Activated naive CD8-positive, alpha-beta T cell treated with anti-CD3 and anti-CD28 coated beads, Interleukin-2, amount 50 U/mL, for 24 hours (primary cell): ENCODE data around the gene KCNQ1.

ENCODE experiments used
- ATAC-seq: fragments of 150-1000 bp; cut with Tn5 transposase; one replicate; pipeline ENCODE4 v1.10.0; 2021
- DNase-seq: peaks from one replicate; pipeline ENCODE4 v3.0.0; 2021
- H3K27ac Mint-ChIP-seq: one replicate; pipeline ENCODE4 v1.8.0; 2021; ENCODE audit warnings: mild to moderate bottlenecking, mixed read lengths
- H3K27me3 Mint-ChIP-seq: one replicate; pipeline ENCODE4 v1.8.0; 2021; ENCODE audit warnings: mixed read lengths
- H3K36me3 Mint-ChIP-seq: one replicate; pipeline ENCODE4 v1.8.0; 2021; ENCODE audit warnings: low read depth, mixed read lengths
- H3K4me1 Mint-ChIP-seq: one replicate; pipeline ENCODE4 v1.8.0; 2021; ENCODE audit warnings: mixed read lengths
- H3K4me3 Mint-ChIP-seq: one replicate; pipeline ENCODE4 v1.8.0; 2021; ENCODE audit warnings: mild to moderate bottlenecking, moderate library complexity, mixed read lengths
- H3K9me3 Mint-ChIP-seq: one replicate; pipeline ENCODE4 v1.8.0; 2021; ENCODE audit warnings: mixed read lengths

The KCNQ1 gene

DNA sequence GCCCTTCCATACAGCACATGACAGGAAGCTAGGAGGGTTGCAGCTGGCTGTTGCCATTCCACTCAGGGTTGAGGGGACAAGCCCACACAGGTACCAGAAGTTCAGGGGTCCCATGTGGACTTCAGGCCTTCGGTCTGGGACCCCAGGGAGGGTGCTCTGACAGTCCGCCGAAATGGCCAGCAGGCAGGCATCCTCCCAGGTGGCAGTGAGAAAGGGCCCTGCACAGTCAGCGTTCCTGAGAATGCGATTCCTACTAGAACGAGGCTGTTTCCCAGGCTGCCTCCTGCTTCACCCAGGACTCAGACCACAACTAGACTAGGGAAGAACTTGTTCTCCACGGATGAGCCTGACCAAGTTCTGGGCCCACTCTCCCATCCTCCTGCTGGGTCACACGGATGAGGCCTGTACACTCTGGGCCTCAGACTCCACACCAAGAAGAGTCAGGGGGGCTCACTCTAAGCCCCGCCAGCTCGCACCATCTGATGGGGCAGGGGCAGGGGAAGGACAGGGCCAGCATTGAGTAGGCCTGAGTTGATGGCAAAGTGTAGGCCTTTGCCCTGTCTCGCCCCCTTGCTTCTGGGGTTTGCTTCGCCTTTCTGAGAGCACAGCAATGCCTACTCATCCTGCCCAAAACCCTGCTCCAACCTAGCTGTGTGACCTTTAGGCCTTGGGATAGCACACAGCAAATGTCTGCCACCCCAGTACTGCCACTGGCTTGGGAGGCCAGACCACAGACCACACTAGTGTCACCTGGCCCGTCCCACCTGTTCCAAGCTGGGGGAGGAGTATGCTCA is 241.0 kb downstream of the KCNQ1 start:
- Mint-ChIP-seq H3K4me3 (no peak overlapping the region), H3K27me3 (no peaks in the 10 kb centered on the region), H3K4me1 (no peaks in the 10 kb centered on the region), H3K27ac (no peak overlapping the region), H3K9me3 (no peaks in the 10 kb centered on the region), H3K36me3 (no peaks in the 10 kb centered on the region)
- DNase-seq (no peak), ATAC-seq (peak; percentile 21)

GRCh38 chr11:2686360-2687222 is 241.8 kb downstream of the KCNQ1 start:
- H3K36me3 Mint-ChIP-seq = no peaks in the 10 kb centered on the region

GRCh38 chr11:2687223-2687530 is 242.4 kb downstream of the KCNQ1 start:
- no peaks in the 10 kb centered on the region for H3K27me3 Mint-ChIP-seq
- no peaks in the 10 kb centered on the region for H3K36me3 Mint-ChIP-seq
- no peaks in the 10 kb centered on the region for H3K4me1 Mint-ChIP-seq
- ATAC-seq (no peak), DNase-seq (no peak)
- H3K27ac Mint-ChIP-seq = no peak overlapping the region
- H3K9me3 Mint-ChIP-seq = no peaks in the 10 kb centered on the region
- no peak overlapping the region for H3K4me3 Mint-ChIP-seq

More at GRCh38 chr11:2686360-2687222, 241.8 kb downstream of the KCNQ1 start:
- Mint-ChIP-seq H3K4me1 (no peaks in the 10 kb centered on the region), H3K4me3 (no peak overlapping the region), H3K27ac (no peak overlapping the region), H3K27me3 (no peaks in the 10 kb centered on the region), H3K9me3 (no peaks in the 10 kb centered on the region)
- DNase-seq (no peak), ATAC-seq (no peak)

- no peak for ATAC-seq
- H3K27ac Mint-ChIP-seq = no peak overlapping the region
- no peak overlapping the region for H3K4me3 Mint-ChIP-seq
- H3K4me1 Mint-ChIP-seq = no peaks in the 10 kb centered on the region
- H3K27me3 Mint-ChIP-seq = no peaks in the 10 kb centered on the region
- DNase-seq = no peak
- no peaks in the 10 kb centered on the region for H3K9me3 Mint-ChIP-seq
- no peaks in the 10 kb centered on the region for H3K36me3 Mint-ChIP-seq
These were observed 243.0 kb downstream of the KCNQ1 start for GRCh38 chr11:2687782-2688191.

GRCh38 chr11:2688381-2689231 is 243.8 kb downstream of the KCNQ1 start:
- H3K4me1 Mint-ChIP-seq = no peaks in the 10 kb centered on the region
- H3K27me3 Mint-ChIP-seq = no peaks in the 10 kb centered on the region
- no peak for ATAC-seq
- H3K36me3 Mint-ChIP-seq = no peaks in the 10 kb centered on the region
- H3K27ac Mint-ChIP-seq = no peak overlapping the region
- H3K4me3 Mint-ChIP-seq = no peak overlapping the region
- H3K9me3 Mint-ChIP-seq = no peaks in the 10 kb centered on the region
- DNase-seq = no peak

GRCh38 chr11:2689651-2690575 is 245.1 kb downstream of the KCNQ1 start:
- no peak overlapping the region for H3K27ac Mint-ChIP-seq
- H3K4me1 Mint-ChIP-seq = no peaks in the 10 kb centered on the region
- ATAC-seq (no peak), DNase-seq (no peak)
- H3K9me3 Mint-ChIP-seq = no peaks in the 10 kb centered on the region
- no peaks in the 10 kb centered on the region for H3K27me3 Mint-ChIP-seq
- no peak overlapping the region for H3K4me3 Mint-ChIP-seq
- H3K36me3 Mint-ChIP-seq = no peaks in the 10 kb centered on the region

DNA sequence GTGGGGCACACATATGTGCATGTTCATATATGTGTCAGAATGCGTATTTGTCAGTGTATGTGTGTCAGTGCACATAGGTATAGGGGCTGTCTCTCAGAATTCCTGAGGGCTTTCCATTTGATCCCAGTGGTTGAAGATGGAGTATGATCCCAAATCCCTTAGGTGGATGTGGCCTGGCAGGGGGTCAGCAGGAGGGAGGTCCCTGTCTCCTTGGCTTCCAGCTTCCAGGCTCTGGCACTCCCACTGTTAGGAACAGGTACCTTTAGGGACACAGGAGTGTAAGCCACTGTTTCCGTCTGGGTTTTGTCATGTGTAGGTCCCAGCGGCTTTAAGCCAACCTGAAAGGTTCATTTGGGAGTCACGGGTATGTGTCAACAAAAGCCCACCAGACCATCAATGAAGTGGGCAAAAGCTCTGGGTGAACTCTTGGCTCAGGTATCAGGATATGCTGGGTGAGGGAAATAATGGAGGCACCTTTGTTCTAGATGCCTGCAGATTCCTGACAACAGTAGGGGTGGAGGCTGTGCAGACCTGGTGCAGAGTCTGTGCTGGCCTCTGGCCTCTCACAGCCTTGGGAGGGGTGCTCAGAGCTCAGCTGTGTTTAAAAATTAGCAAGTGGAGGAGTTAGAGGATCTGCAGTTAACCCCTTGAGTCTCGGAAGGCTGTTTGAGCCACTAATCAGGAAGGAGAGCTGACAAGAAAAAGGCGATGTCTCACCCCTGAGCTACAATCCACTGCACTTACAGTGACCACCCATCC is 246.0 kb downstream of the KCNQ1 start:
- Mint-ChIP-seq H3K27ac (no peak overlapping the region), H3K27me3 (no peaks in the 10 kb centered on the region), H3K4me1 (no peaks in the 10 kb centered on the region), H3K9me3 (no peaks in the 10 kb centered on the region), H3K36me3 (no peaks in the 10 kb centered on the region), H3K4me3 (no peak overlapping the region)
- ATAC-seq (no peak), DNase-seq (no peak)

- no peak overlapping the region for H3K4me3 Mint-ChIP-seq
- H3K36me3 Mint-ChIP-seq = no peaks in the 10 kb centered on the region
- no peaks in the 10 kb centered on the region for H3K9me3 Mint-ChIP-seq
- no peak for ATAC-seq
- no peaks in the 10 kb centered on the region for H3K4me1 Mint-ChIP-seq
- H3K27ac Mint-ChIP-seq = no peak overlapping the region
- no peaks in the 10 kb centered on the region for H3K27me3 Mint-ChIP-seq
- DNase-seq = no peak
These were observed 246.6 kb downstream of the KCNQ1 start for GRCh38 chr11:2691355-2691761.

GRCh38 chr11:2691991-2692875 is 247.4 kb downstream of the KCNQ1 start:
- ATAC-seq = no peak
- no peaks in the 10 kb centered on the region for H3K4me1 Mint-ChIP-seq
- H3K4me3 Mint-ChIP-seq = no peak overlapping the region
- H3K36me3 Mint-ChIP-seq = no peaks in the 10 kb centered on the region
- no peaks in the 10 kb centered on the region for H3K27me3 Mint-ChIP-seq
- no peak for DNase-seq
- H3K27ac Mint-ChIP-seq = no peak overlapping the region
- H3K9me3 Mint-ChIP-seq = no peaks in the 10 kb centered on the region

GRCh38 chr11:2693271-2694261 is 248.8 kb downstream of the KCNQ1 start:
- H3K36me3 Mint-ChIP-seq = no peaks in the 10 kb centered on the region
- no peaks in the 10 kb centered on the region for H3K9me3 Mint-ChIP-seq
- peaks cover 4% of the 10 kb centered on the region for H3K4me1 Mint-ChIP-seq
- no peak overlapping the region for H3K27ac Mint-ChIP-seq
- H3K4me3 Mint-ChIP-seq = no peak overlapping the region
- DNase-seq = no peak
- peak; percentile 11 for ATAC-seq
- peaks cover 4% of the 10 kb centered on the region for H3K27me3 Mint-ChIP-seq

DNA sequence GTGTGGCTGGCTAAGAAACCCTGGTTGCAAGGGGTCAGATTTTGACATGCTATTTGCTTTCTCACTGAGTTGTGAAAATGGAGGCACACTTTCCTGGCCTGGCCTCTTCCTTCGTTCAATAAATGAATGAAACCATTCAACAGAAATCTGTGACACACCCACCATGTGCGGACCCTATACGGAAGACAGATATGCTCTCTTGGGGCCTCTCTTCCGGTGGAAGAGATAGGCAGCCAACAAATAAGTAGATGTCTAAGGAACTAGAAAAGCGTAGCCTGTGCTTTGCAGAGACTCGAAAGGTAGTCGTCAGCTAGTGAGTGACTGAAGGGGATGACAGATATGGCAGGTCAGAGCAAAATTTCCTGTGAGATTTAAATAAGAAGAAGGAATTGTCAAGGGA is 249.7 kb downstream of the KCNQ1 start:
- Mint-ChIP-seq H3K4me3 (no peak overlapping the region), H3K4me1 (peaks cover 9% of the 10 kb centered on the region), H3K27ac (no peak overlapping the region), H3K27me3 (peaks cover 4% of the 10 kb centered on the region), H3K36me3 (peaks cover 2% of the 10 kb centered on the region), H3K9me3 (no peaks in the 10 kb centered on the region)
- DNase-seq (no peak), ATAC-seq (no peak)
